NB4 (cell line): Measurements from ENCODE around the gene RHBDD2.
"Not testable (repeated sequence)": the region's sequence is repeated elsewhere in the genome, so short reads cannot be mapped to it uniquely, and the experiment has no call there.

Experiments used
- DNase-seq: peaks from one replicate; pipeline ENCODE4 v3.0.0; 2010; ENCODE audit warnings: low read depth
- H3K4me3 ChIP-seq: one replicate; pipeline ENCODE4 v1.5.1; 2011; ENCODE audit warnings: mild to moderate bottlenecking, low read depth, low read length, moderate library complexity
- MYC ChIP-seq: IDR thresholded peaks from 2 replicates; pipeline ENCODE4 v1.6.1; 2011; ENCODE audit warnings: low read depth, low read length
- POLR2A ChIP-seq: IDR thresholded peaks from 2 replicates; pipeline ENCODE4 v1.6.1; 2011; ENCODE audit warnings: mild to moderate bottlenecking; ENCODE audit not compliant: insufficient read length; ENCODE audit errors: extremely low read depth
- TF ChIP-seq, protein P1 (sequence below): IDR thresholded peaks from one replicate; pipeline ENCODE4 v1.5.1; 2012; ENCODE audit warnings: low read depth, low read length
- TF ChIP-seq, protein P2 (sequence below): IDR thresholded peaks from 2 replicates; pipeline ENCODE4 v1.6.1; 2011; ENCODE audit warnings: low read depth, low read length

RHBDD2 gene

DNA sequence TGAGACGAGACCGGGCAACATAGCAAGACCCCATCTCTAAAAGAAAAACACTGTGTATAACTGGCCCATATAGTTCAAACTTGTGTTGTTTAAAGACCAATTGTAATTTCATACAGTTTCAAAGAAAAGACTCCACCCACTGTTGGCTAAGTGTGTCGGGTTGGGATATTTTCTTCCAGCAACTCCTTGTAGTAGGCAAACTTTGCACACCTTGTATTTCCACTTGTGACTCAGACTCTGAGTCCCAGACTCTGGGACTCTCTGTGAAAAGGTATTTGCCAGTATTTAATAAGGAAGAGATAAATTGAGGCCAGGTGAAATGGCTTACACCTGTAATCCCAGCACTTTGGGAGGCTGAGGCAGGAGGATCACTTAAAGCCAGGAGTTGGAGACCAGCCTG, 29.3 kb upstream of the RHBDD2 start:
- no peak for TF ChIP-seq MYC
- TF ChIP-seq, protein P1, sequence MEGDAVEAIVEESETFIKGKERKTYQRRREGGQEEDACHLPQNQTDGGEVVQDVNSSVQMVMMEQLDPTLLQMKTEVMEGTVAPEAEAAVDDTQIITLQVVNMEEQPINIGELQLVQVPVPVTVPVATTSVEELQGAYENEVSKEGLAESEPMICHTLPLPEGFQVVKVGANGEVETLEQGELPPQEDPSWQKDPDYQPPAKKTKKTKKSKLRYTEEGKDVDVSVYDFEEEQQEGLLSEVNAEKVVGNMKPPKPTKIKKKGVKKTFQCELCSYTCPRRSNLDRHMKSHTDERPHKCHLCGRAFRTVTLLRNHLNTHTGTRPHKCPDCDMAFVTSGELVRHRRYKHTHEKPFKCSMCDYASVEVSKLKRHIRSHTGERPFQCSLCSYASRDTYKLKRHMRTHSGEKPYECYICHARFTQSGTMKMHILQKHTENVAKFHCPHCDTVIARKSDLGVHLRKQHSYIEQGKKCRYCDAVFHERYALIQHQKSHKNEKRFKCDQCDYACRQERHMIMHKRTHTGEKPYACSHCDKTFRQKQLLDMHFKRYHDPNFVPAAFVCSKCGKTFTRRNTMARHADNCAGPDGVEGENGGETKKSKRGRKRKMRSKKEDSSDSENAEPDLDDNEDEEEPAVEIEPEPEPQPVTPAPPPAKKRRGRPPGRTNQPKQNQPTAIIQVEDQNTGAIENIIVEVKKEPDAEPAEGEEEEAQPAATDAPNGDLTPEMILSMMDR = no peak
- no peak for TF ChIP-seq POLR2A
- TF ChIP-seq, protein P2, sequence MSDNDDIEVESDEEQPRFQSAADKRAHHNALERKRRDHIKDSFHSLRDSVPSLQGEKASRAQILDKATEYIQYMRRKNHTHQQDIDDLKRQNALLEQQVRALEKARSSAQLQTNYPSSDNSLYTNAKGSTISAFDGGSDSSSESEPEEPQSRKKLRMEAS = no peak
- no peak for DNase-seq
- H3K4me3 ChIP-seq = no peak overlapping the region

DNA sequence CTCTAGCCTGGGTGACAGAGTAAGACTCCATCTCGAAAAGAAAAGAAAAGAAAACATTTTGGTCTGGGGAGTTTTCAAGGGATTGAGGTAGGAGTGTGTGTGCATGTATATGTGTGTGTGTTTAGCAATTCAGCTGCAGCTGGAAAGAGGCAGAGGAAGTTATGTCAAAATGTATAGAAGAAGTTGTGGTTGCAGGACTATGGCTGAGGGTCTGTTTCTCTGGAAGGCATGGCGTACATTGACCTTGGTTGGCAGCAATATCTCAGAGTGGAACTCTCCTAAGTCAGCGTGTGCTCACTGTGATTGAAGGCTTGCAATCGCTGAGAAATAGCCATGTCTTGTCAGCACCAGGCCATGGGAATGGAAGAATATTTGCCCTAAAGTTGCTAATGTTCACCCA, 28.6 kb upstream of the RHBDD2 start:
- TF ChIP-seq MYC (peak; percentile 76), POLR2A (no peak)
- TF ChIP-seq, protein P1 = no peak
- TF ChIP-seq, protein P2 = peak; percentile 75
- peak; percentile 94 for DNase-seq
- no peak overlapping the region for H3K4me3 ChIP-seq

DNA sequence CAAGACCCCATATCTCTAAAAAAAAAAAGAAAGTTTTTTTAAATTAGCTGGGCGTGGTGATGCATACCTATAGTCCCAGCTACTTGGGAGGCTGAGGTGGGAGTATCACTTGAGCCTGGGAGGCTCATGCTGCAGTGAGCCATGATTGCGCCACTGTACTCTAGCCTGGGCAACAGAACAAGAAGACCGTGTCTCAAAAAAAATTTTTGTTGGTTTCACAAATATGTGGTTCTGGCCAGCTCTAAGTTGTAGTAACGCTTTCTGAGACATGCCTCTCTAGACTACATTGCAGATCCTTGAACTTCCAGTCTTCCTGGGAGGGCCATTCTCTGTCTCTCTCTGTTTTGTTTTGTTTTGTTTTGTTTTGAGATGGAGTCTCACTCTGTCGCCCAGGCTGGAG, 24.6 kb upstream of the RHBDD2 start:
- TF ChIP-seq, protein P1 = no peak
- no peak for TF ChIP-seq POLR2A
- TF ChIP-seq, protein P2 = no peak
- H3K4me3 ChIP-seq = no peak overlapping the region
- peak; percentile 48 for DNase-seq

DNA sequence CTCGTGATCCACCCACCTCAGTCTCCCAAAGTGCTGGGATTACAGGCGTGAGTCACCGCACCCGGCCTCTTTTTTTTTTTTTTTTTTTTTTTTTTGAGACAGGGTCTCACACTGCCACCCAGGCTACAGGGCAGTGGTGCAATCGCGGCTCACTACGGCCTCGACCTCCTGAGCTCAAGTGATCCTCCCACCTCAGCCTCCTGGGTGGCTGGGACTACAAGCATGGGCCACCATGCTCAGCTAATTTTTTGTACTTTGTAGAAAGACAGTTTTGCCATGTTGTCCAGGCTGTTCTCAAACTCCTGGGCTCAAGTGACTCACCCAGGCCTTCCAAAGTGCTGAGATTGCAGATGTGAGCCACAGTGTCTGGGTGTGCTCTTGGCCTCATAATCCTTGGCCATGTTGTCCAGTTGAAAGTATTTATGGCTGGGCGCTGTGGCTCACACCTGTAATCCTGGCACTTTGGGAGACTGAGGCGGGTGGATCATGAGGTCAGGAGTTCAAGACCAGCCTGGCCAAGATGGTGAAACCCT, 24.0 kb upstream of the RHBDD2 start:
- H3K4me3 ChIP-seq, DNase-seq: not testable (repeated sequence)

DNA sequence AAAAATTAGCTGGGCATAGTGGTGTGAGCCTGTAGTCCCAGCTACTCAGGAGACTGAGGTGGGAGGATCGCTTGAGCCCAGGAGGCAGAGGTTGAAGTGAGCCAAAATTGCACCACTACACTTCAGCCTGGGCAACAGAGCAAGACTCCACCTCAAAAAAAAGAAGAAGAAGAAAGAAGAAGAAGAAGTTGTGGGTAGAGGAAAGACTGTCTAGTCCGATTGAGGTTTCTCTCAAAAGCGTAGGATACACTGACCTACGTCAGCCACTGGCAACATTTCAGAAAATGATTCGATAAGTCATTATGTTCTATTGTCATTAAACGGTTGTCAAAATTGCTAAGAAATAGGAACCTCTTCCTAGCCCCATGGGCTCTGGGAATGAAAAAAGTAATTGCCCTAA, 22.3 kb upstream of the RHBDD2 start:
- H3K4me3 ChIP-seq = no peak overlapping the region
- peak; percentile 62 for DNase-seq
- TF ChIP-seq MYC = no peak
- TF ChIP-seq, protein P2 = no peak
- TF ChIP-seq POLR2A = no peak
- TF ChIP-seq, protein P1 = no peak

DNA sequence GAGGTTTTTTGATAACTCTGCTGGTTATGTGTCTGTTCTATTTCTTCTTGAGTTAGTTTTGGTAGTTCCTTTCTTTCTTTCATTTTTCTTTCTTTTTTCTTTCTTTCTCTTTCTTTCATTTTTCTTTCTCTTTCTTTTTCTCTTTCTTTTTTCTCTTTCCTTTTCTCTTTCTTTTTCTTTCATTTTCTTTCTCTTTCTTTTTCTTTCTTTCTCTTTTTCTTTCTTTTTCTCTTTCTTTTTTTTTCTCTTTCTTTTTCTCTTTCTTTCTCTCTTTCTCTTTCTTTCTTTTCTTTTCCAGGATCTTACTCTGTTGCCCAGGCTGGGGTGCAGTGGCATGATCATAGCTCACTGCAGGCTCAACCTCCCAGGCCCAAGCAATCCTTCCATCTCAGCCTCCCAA, 20.4 kb upstream of the RHBDD2 start:
- H3K4me3 ChIP-seq = no peak overlapping the region
- TF ChIP-seq MYC (no peak), POLR2A (no peak)
- TF ChIP-seq, protein P1 = no peak
- TF ChIP-seq, protein P2 = no peak
- no peak for DNase-seq
